Right renal pelvis (tissue), 4 donors: ENCODE data around the gene ARTN. TPM values are rescaled to one million over a fixed set of nuclear protein-coding genes. Genes with fewer than 3 reads are reported as not detected.
A peak's percentile ranks its signal among the peaks of the same experiment; 100 is the strongest.

ENCODE experiments used
- DNase-seq, 4 donors: peaks; one replicate each; pipeline ENCODE4 v3.0.0-alpha.2; 2013; ENCODE audit warnings: low read depth in 4 of 4, low spot score in 3 of 4, missing footprints in 1 of 4
- polyA plus RNA-seq, 4 donors: library from polyadenylated mRNA; unstranded; fragments of 120-200 nt; gene quantifications; one replicate each; pipeline ENCODE4 v1.2.1, GENCODE V29; 2013; ENCODE audit not compliant: insufficient read length in 4 of 4

ARTN gene
- polyA plus RNA-seq, 4 donors, result 1.5 to 2.6 (median 2.1) TPM

DNA sequence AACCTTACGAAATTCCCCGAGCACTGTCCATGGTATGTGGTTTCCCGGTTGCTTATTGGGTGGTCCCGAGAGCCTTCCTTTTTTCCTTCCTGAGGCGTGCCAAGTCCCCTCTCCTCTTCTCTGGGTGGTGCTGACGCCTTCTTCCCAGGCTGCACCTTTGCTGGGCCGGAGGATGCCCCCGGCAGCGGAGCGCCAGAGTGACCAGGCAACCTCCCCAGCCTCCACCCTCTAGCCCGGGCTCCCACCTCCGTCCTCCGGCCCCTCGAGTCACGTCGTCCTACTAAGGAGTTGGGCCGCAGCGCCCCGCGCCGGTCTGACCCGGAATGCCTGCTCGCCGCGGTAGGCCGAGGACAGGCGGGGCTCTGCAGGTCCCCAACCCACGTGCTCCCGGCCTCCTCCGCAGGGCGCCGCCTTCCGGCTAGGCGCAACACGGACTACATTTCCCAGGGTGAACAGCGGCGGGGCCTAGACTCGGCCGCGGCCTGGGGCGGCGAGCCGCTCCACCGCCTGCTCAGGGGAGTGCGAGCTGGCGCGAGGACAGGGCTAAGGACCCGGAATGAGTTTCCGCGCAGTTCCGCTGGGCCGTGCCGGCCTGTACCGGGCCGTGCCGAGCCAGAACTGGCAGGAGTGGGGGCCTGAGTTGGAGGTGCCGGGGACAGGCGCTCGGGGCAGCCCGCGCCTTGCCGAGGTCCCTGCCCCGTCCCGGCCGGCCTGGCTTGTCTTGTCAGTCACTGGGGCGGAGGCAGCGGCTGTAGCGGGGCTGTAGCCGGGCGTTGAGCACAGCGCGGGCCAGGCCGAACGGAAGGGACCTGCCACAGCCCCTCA, 12.8 kb downstream of the ARTN start, which contains the start of gene IPO13:
Gene IPO13 (plus strand): TSS at position 715 of the 825 bp plus-strand sequence. CDS start 651 bp downstream, outside the sequence.
- peak; percentile 90 to 95 (median 90) for DNase-seq

DNA sequence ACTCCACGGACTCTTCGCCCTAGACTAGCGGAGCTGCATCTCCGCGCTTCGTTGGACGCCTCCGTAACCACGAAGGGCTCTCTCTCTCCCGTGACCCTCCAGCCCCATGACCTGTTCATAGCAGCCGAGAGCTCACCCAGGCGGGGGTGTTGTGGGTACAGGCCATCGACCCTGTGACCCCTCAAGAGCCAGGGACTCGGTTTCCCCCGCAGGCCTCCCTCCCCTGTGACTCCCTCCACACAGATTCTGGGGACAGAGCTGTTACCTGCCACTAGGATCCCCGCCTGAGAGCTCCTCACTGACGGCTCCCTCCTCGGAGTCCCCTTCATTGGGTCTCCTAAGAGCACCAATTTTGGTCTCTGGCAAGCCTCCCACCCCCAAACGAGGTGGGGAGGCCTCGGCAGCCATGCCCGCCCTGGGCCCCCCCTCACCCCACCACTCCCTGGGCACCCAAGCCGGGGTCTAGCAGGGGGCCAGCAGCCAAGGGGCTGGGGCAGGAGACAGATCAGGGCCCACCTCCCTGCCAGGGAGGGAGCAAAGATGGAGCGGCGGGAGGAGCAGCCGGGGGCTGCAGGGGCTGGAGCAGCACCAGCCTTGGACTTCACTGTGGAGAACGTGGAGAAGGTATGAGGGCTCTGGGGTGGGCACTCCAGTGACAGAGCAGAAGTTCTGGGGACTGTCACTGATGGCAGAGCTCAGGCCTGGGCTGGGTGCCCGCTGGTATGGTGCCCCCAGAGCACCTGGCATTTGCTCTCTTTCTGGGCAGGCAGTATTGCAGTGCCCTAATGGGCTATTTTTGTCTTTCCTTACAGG, 13.7 kb downstream of the ARTN start:
- no peak for DNase-seq

DNA sequence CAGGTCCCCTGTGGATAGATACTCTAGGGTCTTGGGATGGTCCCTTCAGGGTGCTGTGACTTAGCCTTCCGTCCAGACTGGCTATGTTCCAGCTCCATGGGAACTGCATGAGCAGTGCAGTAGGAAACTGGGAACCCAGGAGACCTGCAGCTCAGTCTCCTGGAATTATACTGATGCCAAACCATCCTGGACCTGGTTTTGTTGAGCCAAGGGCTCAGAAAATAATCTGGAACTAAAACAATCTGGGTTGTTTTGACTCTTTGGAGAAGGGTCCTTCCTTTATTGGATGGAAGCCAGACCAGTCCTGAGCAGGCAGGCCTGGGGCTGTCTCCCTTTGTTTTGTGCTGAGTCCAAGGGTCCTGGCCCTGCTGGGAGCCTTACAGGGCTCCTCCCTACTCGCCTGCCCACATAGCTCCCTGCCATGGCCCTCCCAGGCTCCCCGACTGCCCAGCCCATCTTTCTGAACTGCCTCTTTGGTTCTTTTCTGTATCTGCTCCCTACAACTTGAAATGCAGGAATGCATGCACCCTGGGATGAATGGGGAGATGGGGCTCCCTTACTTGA, 14.4 kb downstream of the ARTN start:
- DNase-seq, result no peak

DNA sequence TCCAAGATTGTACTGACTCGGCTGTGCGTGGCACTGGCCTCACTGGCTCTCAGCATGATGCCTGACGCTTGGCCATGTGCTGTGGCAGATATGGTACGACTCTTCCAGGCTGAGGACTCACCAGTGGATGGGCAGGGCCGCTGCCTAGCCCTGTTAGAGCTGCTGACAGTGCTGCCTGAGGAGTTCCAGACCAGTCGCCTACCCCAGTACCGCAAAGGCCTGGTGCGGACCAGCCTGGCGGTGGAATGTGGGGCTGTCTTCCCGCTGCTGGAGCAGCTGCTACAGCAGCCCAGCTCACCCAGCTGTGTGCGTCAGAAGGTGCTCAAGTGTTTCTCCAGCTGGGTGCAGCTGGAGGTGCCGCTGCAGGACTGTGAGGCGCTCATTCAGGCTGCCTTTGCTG, 16.1 kb downstream of the ARTN start:
- no peak for DNase-seq

DNA sequence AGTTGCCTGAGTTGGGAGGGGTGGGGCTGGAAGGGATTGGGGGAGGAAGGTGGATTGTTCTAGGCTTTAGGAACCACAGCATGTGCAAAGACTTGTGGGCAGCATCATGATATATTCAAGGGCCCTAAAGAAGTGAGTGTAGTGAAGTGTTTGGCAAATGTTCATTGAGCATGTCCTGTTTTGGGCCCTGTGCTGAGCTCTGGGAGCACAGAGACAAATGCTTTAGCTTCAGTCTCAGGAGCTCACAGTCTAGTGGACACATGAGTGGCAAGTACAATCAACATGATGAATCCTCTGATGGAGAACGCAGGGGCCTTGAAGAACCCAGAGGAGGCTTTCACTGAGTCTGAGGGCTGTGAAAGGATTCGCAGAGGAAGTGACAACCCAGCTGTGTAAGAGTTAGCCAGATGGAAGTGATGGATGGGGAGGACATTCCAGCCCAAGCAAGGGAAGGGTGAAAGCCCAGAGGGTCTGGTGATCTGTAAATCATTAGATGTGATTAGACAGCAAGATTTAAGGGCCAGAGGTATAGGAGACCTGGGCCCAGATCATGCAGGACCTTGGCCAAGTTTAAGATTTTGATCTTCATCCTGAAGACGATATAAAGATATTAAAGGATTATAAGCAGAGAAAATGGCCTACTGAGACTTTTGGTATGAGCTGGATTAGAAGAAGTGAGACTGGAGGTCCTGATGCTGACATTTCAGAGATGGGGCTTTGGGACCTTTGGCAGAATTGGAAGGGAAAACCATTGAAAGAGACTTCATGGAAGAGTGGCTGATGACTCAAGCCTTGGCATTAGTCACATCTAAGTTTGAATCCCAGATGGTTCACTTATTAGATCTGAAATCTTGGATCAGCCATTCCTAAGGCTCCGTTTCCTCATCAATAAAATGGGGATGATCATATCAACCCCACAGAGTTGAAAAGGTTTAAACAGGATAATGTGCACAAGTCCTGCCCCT, 17.7 kb downstream of the ARTN start:
- no peak for DNase-seq

DNA sequence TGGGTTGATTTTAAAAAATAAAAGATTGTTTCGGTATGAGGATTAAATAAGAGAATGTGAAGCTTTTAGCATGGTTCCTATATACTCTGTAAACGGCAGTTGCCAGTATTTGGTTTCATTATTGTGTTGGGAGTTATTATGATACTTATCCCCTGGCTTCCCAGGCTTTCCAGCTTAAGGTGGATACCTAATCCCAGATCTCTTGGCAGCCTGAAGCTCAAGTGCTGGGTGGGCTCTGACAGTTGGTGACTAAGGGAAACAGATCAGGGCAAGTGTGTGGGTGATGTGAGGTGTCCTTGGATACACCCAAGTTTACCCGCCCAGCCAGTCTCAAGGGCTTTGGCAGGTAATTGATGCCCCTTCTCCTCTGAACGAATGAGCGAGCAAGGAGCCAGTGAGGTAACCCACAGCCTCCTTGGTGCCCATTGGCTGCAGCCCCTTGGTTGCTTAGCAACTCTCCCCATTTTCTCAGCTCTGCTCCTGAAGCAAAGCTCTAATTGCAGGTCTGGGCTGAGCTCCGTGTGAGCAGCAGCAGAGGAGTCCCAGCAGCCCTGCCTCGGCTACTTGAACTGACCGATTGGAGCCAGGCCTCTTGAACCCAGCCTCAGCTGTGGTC, 19.2 kb downstream of the ARTN start:
- DNase-seq, result no peak

DNA sequence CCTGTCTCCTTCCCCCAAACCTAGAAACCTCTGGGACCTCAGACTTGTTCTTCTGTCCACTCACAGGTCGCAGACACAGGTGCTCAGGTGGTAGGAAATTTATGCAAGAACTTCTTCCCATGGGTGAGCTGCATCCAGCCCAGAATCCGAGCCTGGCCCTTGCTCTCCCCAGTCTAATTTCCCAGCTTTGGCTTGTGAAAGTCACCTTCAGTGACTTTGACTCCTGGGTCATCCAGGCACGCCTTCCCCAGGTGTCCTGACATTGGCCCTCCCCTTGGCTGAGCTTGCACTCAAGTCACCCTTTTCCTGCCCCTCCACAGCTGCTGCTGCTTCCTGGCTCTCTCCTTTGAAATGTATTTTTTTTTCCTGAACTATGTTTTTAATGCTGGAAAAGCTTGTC, 19.8 kb downstream of the ARTN start:
- DNase-seq, result no peak

DNA sequence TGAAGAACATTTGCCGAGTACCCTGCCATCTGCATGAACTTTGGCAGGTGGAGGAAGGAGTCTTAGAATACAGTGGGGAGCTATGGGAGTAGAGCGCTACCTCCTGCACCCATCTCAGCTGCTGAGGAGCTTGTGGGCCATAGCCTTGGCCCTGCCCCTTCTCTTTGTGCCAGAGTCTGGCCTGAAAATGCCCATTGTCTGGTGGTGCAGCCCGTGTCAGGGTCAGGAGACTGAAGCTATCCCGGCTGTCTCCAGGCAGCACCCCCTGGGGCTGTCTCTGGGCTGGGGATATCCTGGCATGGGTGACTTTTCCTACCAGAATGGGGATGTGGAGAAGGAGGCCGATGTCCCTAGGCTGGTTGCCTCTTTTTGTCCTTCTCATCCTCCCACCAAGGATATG, 20.4 kb downstream of the ARTN start:
- DNase-seq, result no peak

DNA sequence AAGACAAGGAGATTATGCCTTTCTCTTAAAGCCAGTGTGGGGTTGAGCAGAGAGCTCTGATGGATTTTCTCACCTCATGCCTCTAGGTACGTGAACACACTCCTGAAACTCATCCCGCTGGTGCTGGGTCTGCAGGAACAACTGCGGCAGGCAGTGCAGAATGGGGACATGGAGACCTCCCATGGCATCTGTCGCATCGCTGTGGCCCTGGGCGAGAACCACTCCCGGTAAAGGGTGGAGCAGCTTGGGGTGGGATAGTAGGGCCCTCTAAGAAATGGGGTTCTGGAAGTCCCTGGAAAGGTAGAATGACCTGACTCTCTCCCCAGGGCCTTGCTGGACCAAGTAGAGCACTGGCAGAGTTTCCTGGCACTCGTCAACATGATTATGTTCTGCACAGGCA, 22.6 kb downstream of the ARTN start:
- DNase-seq, result no peak

DNA sequence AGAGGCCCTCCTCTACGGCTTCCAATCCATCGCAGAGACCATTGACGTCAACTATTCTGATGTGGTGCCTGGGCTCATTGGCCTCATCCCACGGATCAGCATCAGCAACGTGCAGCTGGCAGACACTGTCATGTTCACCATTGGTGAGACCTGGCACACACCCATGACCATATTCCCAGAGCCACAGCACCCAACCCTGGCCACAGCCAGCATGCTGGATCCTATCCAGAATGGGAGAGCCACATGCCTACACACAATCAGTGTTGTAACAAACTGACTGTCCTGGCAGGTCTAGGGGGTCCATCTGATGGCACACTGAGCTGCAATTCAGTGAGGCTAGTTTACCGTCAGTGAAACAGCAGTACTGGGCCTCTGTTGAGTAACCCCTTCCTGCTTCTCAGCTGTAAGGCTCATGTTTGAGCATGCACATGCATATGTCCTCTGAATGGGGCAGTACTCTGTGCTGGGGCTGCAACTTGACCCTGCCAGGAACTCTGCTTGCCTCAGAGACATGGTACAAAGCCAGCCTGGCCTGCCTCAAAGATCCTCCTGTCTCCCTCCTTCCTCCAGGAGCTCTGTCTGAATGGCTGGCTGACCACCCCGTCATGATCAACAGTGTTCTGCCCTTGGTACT, 23.9 kb downstream of the ARTN start:
- no peak for DNase-seq

DNA sequence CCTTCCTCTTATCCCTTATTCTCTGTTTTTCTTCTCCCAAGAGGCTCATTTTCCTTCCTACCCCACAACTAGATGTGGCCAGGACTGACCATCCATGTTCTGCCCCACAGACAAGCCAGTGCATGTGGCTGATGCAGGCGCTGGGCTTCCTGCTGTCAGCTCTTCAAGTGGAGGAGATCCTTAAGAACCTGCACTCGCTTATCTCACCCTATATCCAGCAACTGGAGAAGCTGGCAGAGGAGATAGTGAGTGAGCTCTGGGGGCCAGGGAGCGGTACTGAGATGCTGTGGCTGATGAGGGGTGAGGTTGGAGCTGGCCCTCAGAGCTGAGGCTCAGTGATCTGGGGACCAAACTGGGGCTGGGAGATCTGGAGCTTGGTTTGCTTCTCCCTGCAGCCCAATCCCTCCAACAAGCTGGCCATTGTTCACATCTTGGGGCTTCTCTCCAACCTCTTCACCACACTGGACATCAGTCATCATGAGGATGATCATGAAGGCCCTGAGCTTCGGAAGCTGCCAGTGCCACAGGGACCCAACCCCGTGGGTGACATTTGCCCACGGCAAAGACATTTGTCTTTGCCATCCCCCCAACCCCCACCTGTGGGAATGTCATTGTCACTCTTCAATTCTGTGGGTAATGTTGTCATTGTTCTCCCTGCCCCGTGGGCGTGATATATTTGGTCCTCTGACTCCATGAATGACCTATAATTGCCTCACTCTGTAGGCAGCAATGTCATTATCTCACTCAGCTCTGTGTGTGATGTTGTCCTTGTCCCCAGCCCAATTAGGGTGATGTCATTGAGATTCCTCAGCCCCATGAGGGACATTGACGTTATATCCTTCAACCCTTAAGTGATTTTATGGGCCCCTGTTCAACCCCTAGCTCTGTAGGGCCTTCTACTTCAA, 25.0 kb downstream of the ARTN start:
- no peak for DNase-seq

DNA sequence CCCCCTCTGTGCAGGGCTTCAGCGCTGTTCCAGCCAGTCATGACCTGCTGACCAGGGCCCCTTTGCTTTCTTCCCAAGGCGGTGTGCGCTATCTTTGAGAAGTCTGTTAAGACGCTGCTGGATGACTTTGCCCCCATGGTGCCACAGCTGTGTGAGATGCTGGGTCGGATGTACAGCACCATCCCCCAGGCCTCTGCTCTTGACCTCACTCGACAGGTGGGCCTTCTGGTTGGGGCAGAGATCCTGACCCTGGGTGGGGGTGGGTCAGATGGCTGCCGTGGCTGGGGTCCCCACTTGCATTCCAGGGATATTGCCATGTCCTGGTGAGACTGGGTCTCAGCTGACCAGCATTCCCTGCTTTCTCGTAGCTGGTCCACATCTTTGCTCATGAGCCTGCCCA, 27.2 kb downstream of the ARTN start:
- no peak for DNase-seq

DNA sequence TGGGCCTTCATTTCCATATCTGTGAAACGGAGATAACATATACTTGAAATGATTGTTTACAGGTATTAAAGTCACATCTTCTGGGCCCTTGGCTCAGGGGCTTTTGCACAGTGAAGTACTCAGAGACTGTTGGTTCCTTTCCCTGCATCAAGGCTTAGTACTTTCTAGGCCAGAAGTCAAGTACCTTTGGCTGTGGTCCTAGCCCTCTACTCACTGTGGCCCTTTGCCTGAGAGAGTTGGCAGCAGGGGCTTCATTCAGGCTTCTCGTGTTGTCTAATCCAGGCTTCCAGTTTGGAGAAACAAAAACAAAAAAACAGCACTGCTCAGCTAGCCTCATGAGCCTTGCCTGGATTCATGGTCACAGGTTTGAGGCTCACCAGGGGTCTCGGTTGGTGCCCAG, 28.1 kb downstream of the ARTN start:
- no peak for DNase-seq

DNA sequence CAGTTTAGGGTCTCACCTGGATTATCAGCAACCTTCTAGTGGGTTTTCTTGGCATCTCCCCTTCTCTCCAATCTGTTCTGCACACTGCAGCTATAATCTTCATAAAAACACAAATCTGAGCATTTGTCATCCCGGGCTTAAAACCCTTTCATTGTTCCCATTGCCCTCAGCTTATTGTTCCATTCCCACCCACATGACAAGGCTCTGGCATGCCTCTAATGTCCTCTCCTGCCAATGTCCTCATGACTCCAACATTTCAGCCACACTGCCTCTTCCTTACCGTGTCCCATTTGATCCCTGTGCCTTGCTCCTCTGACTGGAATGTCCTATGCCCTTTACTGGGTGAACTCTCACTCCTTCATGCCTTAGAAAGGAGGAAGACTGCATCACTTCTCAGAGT, 28.7 kb downstream of the ARTN start:
- no peak for DNase-seq

DNA sequence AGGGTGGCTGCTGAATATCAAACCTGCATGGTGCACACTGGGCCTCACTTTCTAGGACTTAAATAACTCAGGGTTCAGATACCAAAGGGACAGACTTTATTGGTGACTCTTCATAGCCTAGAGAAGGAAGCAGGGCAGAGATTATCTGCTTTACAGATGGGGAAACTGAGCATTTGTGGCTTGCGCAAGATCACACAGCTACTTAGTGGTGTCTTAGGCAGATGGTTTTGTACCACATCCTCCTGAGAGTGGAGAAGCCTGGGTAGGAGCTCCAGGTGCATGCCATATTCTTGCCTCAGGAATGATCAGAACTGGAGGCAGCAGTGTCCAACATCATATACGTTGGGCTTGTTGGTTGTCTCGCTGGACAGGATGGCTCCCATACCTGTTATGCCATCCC, 29.4 kb downstream of the ARTN start:
- DNase-seq, result no peak

DNA sequence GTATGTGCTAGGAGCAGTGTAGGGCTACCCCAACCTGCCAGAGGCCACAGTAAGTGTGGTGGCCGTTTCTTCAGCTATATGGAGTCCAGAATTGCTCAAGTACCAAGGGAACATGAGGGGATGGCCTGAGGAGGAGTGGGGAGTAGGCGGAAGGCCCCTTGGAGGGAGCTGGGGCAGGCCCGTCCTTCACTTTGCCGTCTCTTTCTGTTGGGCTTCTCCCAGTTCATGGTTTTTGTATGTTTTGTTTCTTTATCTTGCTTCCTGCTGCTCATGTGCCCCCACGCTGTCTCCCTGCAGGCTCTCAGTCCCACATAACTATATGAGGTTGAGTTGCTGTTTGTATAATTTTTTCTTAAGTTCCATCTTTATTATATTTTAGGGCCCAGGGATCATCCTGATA, 30.3 kb downstream of the ARTN start:
- no peak for DNase-seq

DNA sequence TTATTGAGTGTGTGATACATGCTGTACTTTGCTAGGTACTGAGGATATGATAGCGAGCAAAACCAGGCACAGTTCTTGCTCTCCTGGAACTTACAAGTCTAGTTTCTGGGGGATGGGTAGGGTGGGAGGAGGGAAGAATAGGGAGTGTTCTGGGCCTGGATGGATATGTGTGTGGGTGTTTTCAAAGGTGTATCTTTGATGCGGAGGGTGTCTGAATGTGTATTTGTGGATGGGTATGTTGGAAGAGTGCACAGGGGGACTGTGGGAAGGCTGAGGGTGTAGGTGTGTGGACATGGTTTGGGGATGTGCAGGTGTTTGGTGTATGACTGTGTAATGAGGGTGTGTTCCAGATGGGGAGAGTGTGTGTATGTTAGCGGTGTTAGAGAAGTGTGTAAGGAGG, 31.7 kb downstream of the ARTN start:
- no peak for DNase-seq

DNA sequence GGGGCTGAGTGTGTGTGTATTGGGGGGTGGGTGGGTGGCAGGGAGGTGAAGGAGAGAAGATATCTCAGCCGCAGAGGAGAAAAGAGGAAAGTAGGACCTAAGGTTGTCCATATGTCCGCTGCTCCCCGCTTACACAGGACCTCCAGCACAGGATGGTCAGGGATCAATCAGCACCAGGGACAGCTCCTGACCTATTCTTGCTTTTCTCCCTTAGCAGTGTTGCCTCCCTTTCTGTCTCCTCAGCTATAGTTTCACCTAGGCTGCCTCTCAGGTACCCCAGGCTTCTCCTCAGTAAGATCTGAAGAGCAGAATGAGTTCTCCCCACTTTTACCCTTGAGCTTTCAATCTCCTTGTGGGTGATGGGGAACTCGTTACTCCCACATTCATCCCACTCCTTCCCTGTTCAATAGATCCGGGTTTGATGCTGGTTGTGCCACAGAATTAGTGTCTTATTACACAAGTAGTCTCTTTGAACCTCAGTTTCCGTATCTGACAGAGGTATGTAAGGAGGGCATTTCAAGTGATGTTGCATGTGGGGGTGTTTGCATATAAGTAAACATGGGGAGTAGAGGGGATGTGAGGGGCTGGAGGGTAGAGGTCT, 34.8 kb downstream of the ARTN start:
- DNase-seq, result no peak
